ENCODE results near the gene ALK. TPM values are rescaled to one million over a fixed set of nuclear protein-coding genes. Genes with fewer than 3 reads are reported as not detected.

Gene ALK
- total RNA-seq, 2 donors from 2014 or later: 0.13 to 0.46 TPM

GRCh38 chr2:29796446-29796845, 124.9 kb downstream of the ALK start:
- no peaks in the 10 kb centered on the region for H3K36me3 ChIP-seq (ENCODE audit: control insufficient read depth, insufficient read depth, low read length)
- no peaks in the 10 kb centered on the region for H3K4me1 ChIP-seq (ENCODE audit: control insufficient read depth, insufficient read depth, low read length)
- DNase-seq: no peak
- no peak overlapping the region for H3K27ac ChIP-seq (ENCODE audit: low read depth, low read length)
- no peaks in the 10 kb centered on the region for H3K9me3 ChIP-seq (ENCODE audit: control insufficient read depth, low read length)
- peaks cover 25% of the 10 kb centered on the region for H3K27me3 Mint-ChIP-seq (ENCODE audit: insufficient read depth)
- no peak overlapping the region for H3K9ac ChIP-seq (ENCODE audit: extremely low read depth, low read length, poor library complexity, severe bottlenecking)
- H3K9me3 Mint-ChIP-seq: no peaks in the 10 kb centered on the region
- H3K27me3 ChIP-seq (ENCODE audit: control insufficient read depth, insufficient read depth, low read length, poor library complexity, severe bottlenecking): peaks cover 18% of the 10 kb centered on the region
- H3K4me3 ChIP-seq (ENCODE audit: low read length): no peak overlapping the region
- TF ChIP-seq CTCF (conservative IDR thresholded peaks at IDR 0.05): no peak
- WGBS, 2 experiments (ENCODE audit: insufficient coverage in 1 of 2, insufficient read length in 1 of 2): 50 to 66% methylated on average over 2 to 4 of the region's 4 CpGs
- H3K4me3 Mint-ChIP-seq: no peak overlapping the region
- H3K36me3 Mint-ChIP-seq (ENCODE audit: low read depth): no peaks in the 10 kb centered on the region
- H3K4me1 Mint-ChIP-seq: no peaks in the 10 kb centered on the region
- H3K27ac Mint-ChIP-seq: no peak overlapping the region

- no peaks in the 10 kb centered on the region for H3K36me3 Mint-ChIP-seq (ENCODE audit: low read depth)
- no peaks in the 10 kb centered on the region for H3K9me3 Mint-ChIP-seq
- no peak overlapping the region for H3K27ac ChIP-seq (ENCODE audit: low read depth, low read length)
Observed at GRCh38 chr2:29789911-29790485, 131.4 kb downstream of the ALK start.

GRCh38 chr2:29787473-29788465, 133.6 kb downstream of the ALK start:
- no peak overlapping the region for H3K27ac ChIP-seq (ENCODE audit: low read depth, low read length)
- H3K36me3 Mint-ChIP-seq (ENCODE audit: low read depth): no peaks in the 10 kb centered on the region
- no peaks in the 10 kb centered on the region for H3K9me3 Mint-ChIP-seq
- no peak overlapping the region for H3K9ac ChIP-seq (ENCODE audit: extremely low read depth, low read length, poor library complexity, severe bottlenecking)
- H3K27ac Mint-ChIP-seq: no peak overlapping the region
- no peaks in the 10 kb centered on the region for H3K36me3 ChIP-seq (ENCODE audit: control insufficient read depth, insufficient read depth, low read length)
- 91 to 93% methylated on average over 8 of the region's 8 CpGs for WGBS, 2 experiments (ENCODE audit: insufficient coverage in 1 of 2, insufficient read length in 1 of 2)
- no peak for DNase-seq
- H3K27me3 ChIP-seq (ENCODE audit: control insufficient read depth, insufficient read depth, low read length, poor library complexity, severe bottlenecking): no peaks in the 10 kb centered on the region
- no peaks in the 10 kb centered on the region for H3K27me3 Mint-ChIP-seq (ENCODE audit: insufficient read depth)
- H3K4me3 ChIP-seq (ENCODE audit: low read length): no peak overlapping the region
- H3K4me1 ChIP-seq (ENCODE audit: control insufficient read depth, insufficient read depth, low read length): no peaks in the 10 kb centered on the region
- no peak overlapping the region for H3K4me3 Mint-ChIP-seq
- peaks cover 5% of the 10 kb centered on the region for H3K9me3 ChIP-seq (ENCODE audit: control insufficient read depth, low read length)
- H3K4me1 Mint-ChIP-seq: no peaks in the 10 kb centered on the region
- TF ChIP-seq CTCF (conservative IDR thresholded peaks at IDR 0.05): no peak

More at GRCh38 chr2:29789911-29790485, 131.4 kb downstream of the ALK start:
- 98 to 100% methylated on average over 5 of the region's 5 CpGs for WGBS, 2 experiments (ENCODE audit: insufficient coverage in 1 of 2, insufficient read length in 1 of 2)
- no peaks in the 10 kb centered on the region for H3K4me1 ChIP-seq (ENCODE audit: control insufficient read depth, insufficient read depth, low read length)
- H3K4me1 Mint-ChIP-seq: no peaks in the 10 kb centered on the region
- TF ChIP-seq CTCF (conservative IDR thresholded peaks at IDR 0.05): no peak
- no peak for DNase-seq
- H3K27me3 ChIP-seq (ENCODE audit: control insufficient read depth, insufficient read depth, low read length, poor library complexity, severe bottlenecking): no peaks in the 10 kb centered on the region
- H3K36me3 ChIP-seq (ENCODE audit: control insufficient read depth, insufficient read depth, low read length): no peaks in the 10 kb centered on the region
- H3K4me3 Mint-ChIP-seq: no peak overlapping the region
- no peak overlapping the region for H3K9ac ChIP-seq (ENCODE audit: extremely low read depth, low read length, poor library complexity, severe bottlenecking)
- no peak overlapping the region for H3K4me3 ChIP-seq (ENCODE audit: low read length)
- H3K27ac Mint-ChIP-seq: no peak overlapping the region
- H3K27me3 Mint-ChIP-seq (ENCODE audit: insufficient read depth): peaks cover 5% of the 10 kb centered on the region
- peaks cover 5% of the 10 kb centered on the region for H3K9me3 ChIP-seq (ENCODE audit: control insufficient read depth, low read length)
